NCI-H2107 treated with DMSO at 0.1 percent for 48 hours (cell line): ENCODE data around the gene AQP6.
A peak's percentile ranks its signal among the peaks of the same experiment; 100 is the strongest.
"Not testable (repeated sequence)": the region's sequence is repeated elsewhere in the genome, so short reads cannot be mapped to it uniquely, and the experiment has no call there.

ENCODE experiments used
- DNase-seq: peaks from one replicate; lab custom pipeline; 2025; ENCODE audit not compliant: unreplicated experiment; lab: John Stamatoyannopoulos, UW

Gene AQP6

GRCh38 chr12:49969651-49970429 is 2.9 kb upstream of the AQP6 start:
- no peak for DNase-seq

- DNase-seq = no peak
These were observed 2.1 kb upstream of the AQP6 start for GRCh38 chr12:49970658-49971057.

GRCh38 chr12:49971141-49971540 is 1.6 kb upstream of the AQP6 start:
- DNase-seq = no peak

- no peak for DNase-seq
These were observed 618 bp upstream of the AQP6 start for GRCh38 chr12:49972129-49972528.

- DNase-seq = no peak
These were observed 649 bp downstream of the AQP6 start for GRCh38 chr12:49973361-49973830.

GRCh38 chr12:49974231-49974675 is 1.5 kb downstream of the AQP6 start:
- DNase-seq = no peak

GRCh38 chr12:49974677-49975317 is 2.0 kb downstream of the AQP6 start:
- no peak for DNase-seq

GRCh38 chr12:49975318-49975761 is 2.6 kb downstream of the AQP6 start:
- no peak for DNase-seq

GRCh38 chr12:49976557-49976956 is 3.8 kb downstream of the AQP6 start:
- no peak for DNase-seq

- no peak for DNase-seq
These were observed 5.4 kb downstream of the AQP6 start for GRCh38 chr12:49978125-49978524.

GRCh38 chr12:49979016-49979586 is 6.4 kb downstream of the AQP6 start:
- DNase-seq = no peak

- DNase-seq = no peak
These were observed 7.0 kb downstream of the AQP6 start for GRCh38 chr12:49979791-49980190.

GRCh38 chr12:49980501-49981349 is 8.0 kb downstream of the AQP6 start:
- no peak for DNase-seq

- DNase-seq = no peak
These were observed 9.7 kb downstream of the AQP6 start for GRCh38 chr12:49982246-49983087.

- DNase-seq = peak; percentile 20
These were observed 11.1 kb downstream of the AQP6 start for GRCh38 chr12:49983892-49984291.

GRCh38 chr12:49984476-49985359 is 12.0 kb downstream of the AQP6 start:
- no peak for DNase-seq

GRCh38 chr12:49985981-49986380 is 13.2 kb downstream of the AQP6 start:
- DNase-seq = peak; percentile 75

- DNase-seq = not testable (repeated sequence)
These were observed 13.7 kb downstream of the AQP6 start for GRCh38 chr12:49986476-49986875.

- no peak for DNase-seq
These were observed 15.0 kb downstream of the AQP6 start for GRCh38 chr12:49987625-49988303.
